ENCODE measurements around the gene FSHR. TPM values are rescaled to one million over a fixed set of nuclear protein-coding genes. Genes with fewer than 3 reads are reported as not detected.

The FSHR gene
- total and polyA plus RNA-seq, 9 donors: 0.22 to 4.0 (median 1.8) TPM

GRCh38 chr2:49004036-49004626, 150.2 kb downstream of the FSHR start:
- Histone ChIP-seq H3K27me3 (no peaks in the 10 kb centered on the region), H3K4me1 (ENCODE audit: insufficient read depth) (no peaks in the 10 kb centered on the region), H3K27ac (no peak overlapping the region), H3K36me3 (no peaks in the 10 kb centered on the region), H3K9me3 (no peaks in the 10 kb centered on the region), H3K4me3 (no peak overlapping the region)
- TF ChIP-seq CTCF (IDR thresholded peaks at IDR 0.05): no peak
- no peak for TF ChIP-seq POLR2A (IDR thresholded peaks at IDR 0.05)
- TF ChIP-seq EP300 (IDR thresholded peaks at IDR 0.05): no peak
- no peak for DNase-seq
- intact Hi-C loops (cut with DNase I): no loop called here
- 13 to 60% (median 30%) methylated on average over 1 of the region's 1 CpG for WGBS, 3 donors

GRCh38 chr2:49003201-49003600, 151.1 kb downstream of the FSHR start:
- WGBS, 3 donors: 11 to 14% (median 12%) methylated on average over 5 of the region's 5 CpGs

GRCh38 chr2:49002750-49003149, 151.6 kb downstream of the FSHR start:
- Histone ChIP-seq H3K9me3 (no peaks in the 10 kb centered on the region), H3K36me3 (no peaks in the 10 kb centered on the region), H3K27ac (no peak overlapping the region), H3K27me3 (no peaks in the 10 kb centered on the region), H3K4me1 (ENCODE audit: insufficient read depth) (no peaks in the 10 kb centered on the region), H3K4me3 (no peak overlapping the region)
- intact Hi-C loops (cut with DNase I): no loop called here
- TF ChIP-seq EP300 (IDR thresholded peaks at IDR 0.05): no peak
- TF ChIP-seq CTCF (IDR thresholded peaks at IDR 0.05): no peak
- no peak for TF ChIP-seq POLR2A (IDR thresholded peaks at IDR 0.05)
- WGBS, 3 donors: 3 to 20% (median 16%) methylated on average over 3 of the region's 3 CpGs
- no peak for DNase-seq

More at GRCh38 chr2:49003201-49003600, 151.1 kb downstream of the FSHR start:
- H3K36me3 ChIP-seq: no peaks in the 10 kb centered on the region
- no peak overlapping the region for H3K27ac ChIP-seq
- H3K9me3 ChIP-seq: no peaks in the 10 kb centered on the region
- no peaks in the 10 kb centered on the region for H3K4me1 ChIP-seq (ENCODE audit: insufficient read depth)
- no peak overlapping the region for H3K4me3 ChIP-seq
- no peak for DNase-seq
- TF ChIP-seq EP300 (IDR thresholded peaks at IDR 0.05): no peak
- no peak for TF ChIP-seq CTCF (IDR thresholded peaks at IDR 0.05)
- no peak for TF ChIP-seq POLR2A (IDR thresholded peaks at IDR 0.05)
- no peaks in the 10 kb centered on the region for H3K27me3 ChIP-seq
- intact Hi-C loops (cut with DNase I): no loop called here

GRCh38 chr2:49000695-49001094, 153.6 kb downstream of the FSHR start:
- TF ChIP-seq EP300 (IDR thresholded peaks at IDR 0.05) (no peak), POLR2A (IDR thresholded peaks at IDR 0.05) (no peak), CTCF (IDR thresholded peaks at IDR 0.05) (no peak)
- Histone ChIP-seq H3K27me3 (no peaks in the 10 kb centered on the region), H3K27ac (no peak overlapping the region), H3K4me1 (ENCODE audit: insufficient read depth) (no peaks in the 10 kb centered on the region), H3K9me3 (no peaks in the 10 kb centered on the region), H3K4me3 (no peak overlapping the region), H3K36me3 (no peaks in the 10 kb centered on the region)
- intact Hi-C loops (cut with DNase I): no loop called here
- DNase-seq: no peak
